ENCODE measurements around the gene UTS2R. TPM values are rescaled to one million over a fixed set of nuclear protein-coding genes. Genes with fewer than 3 reads are reported as not detected.

Gene UTS2R
- polyA plus RNA-seq, 1 donor (not counting 4 experiments of a cell fraction or from before 2014, with no cell fraction given) = not detected

- dilution Hi-C loops (cut with MboI; ENCODE audit: extremely low pct_ligation_motif_present, low sequenced_read_pairs) = no loop called here
- Histone ChIP-seq H2AFZ (ENCODE audit: control insufficient read depth, low read length) (no peak overlapping the region), H3K4me3 (ENCODE audit: control insufficient read depth in 2 of 3, extremely low read depth in 1 of 3, insufficient read depth in 2 of 3, low read depth in 1 of 3, low read length in 3 of 3) (no peak overlapping the region), H3K27ac (ENCODE audit: control insufficient read depth, insufficient read depth, low read length) (no peak overlapping the region), H3K4me1 (ENCODE audit: control insufficient read depth, extremely low read depth, insufficient read depth, low read length) (no peaks in the 10 kb centered on the region), H3K9me1 (ENCODE audit: control insufficient read depth, extremely low read depth, insufficient read depth, low read length) (no peaks in the 10 kb centered on the region), H3K79me2 (ENCODE audit: control insufficient read depth, insufficient read depth, low read length) (no peaks in the 10 kb centered on the region), H3K27me3 (ENCODE audit: control insufficient read depth, extremely low read depth, insufficient read depth, low read length) (peaks cover 22% of the 10 kb centered on the region), H3K9ac (ENCODE audit: control insufficient read depth, extremely low read depth, insufficient read depth, low read length) (no peak overlapping the region), H4K20me1 (ENCODE audit: control insufficient read depth, extremely low read depth, insufficient read depth, low read length) (no peaks in the 10 kb centered on the region), H3K4me2 (ENCODE audit: control insufficient read depth, extremely low read depth, insufficient read depth, low read depth, low read length) (no peak overlapping the region), H3K36me3 (ENCODE audit: control insufficient read depth in 2 of 2, extremely low read depth in 1 of 2, insufficient read depth in 2 of 2, low read length in 2 of 2) (peaks cover 0 to 3% of the 10 kb centered on the region in 2 experiments), H3K9me3 (ENCODE audit: control insufficient read depth, low read depth, low read length) (no peaks in the 10 kb centered on the region)
- FAIRE-seq = no peak
- DNase-seq (ENCODE audit: low read depth, low spot score) = no peak
- no peak for TF ChIP-seq EZH2 (IDR thresholded peaks at IDR 0.05; ENCODE audit: low read length)
- TF ChIP-seq CTCF (optimal IDR thresholded peaks at IDR 0.05 in 1 of 3, IDR thresholded peaks at IDR 0.05 in 1 of 3, conservative IDR thresholded peaks at IDR 0.05 in 1 of 3; ENCODE audit: extremely low read depth in 1 of 3, insufficient read depth in 2 of 3, low read length in 3 of 3) = no peak
Observed at GRCh38 chr17:82390860-82391435, 19.4 kb downstream of the UTS2R start.

DNA sequence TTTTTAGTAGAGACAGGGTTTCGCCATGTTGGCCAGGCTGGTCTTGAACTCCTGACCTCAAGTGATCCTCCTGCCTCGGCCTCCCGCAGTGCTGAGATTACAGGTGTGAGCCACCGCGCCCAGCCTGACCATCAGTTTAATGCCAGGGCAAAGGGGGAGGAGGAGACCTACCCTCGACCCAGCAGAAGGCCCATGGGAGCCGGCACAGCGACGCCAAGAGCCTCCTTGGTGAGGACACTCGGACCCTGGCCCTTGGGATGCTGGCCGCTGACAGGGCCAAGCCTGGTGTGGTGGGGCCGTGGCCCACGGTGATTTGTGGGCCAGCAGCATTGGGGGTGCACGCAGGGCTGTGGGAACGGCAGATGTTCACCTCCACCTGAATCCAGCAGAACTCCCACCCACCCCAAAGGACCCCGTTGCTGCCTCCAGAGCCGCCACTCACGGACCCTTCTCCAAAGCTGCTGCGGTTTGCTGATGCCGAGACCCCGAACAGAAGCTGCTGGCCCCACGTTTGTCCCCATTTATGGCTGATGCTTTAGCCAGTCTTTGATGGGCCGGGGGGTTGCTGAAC lies 20.0 kb downstream of the UTS2R start:
- Histone ChIP-seq H4K20me1 (ENCODE audit: control insufficient read depth, extremely low read depth, insufficient read depth, low read length) (no peaks in the 10 kb centered on the region), H2AFZ (ENCODE audit: control insufficient read depth, low read length) (no peak overlapping the region), H3K4me2 (ENCODE audit: control insufficient read depth, extremely low read depth, insufficient read depth, low read depth, low read length) (no peak overlapping the region), H3K79me2 (ENCODE audit: control insufficient read depth, insufficient read depth, low read length) (no peaks in the 10 kb centered on the region), H3K4me3 (ENCODE audit: control insufficient read depth in 2 of 3, extremely low read depth in 1 of 3, insufficient read depth in 2 of 3, low read depth in 1 of 3, low read length in 3 of 3) (no peak overlapping the region), H3K9ac (ENCODE audit: control insufficient read depth, extremely low read depth, insufficient read depth, low read length) (no peak overlapping the region), H3K4me1 (ENCODE audit: control insufficient read depth, extremely low read depth, insufficient read depth, low read length) (no peaks in the 10 kb centered on the region), H3K27ac (ENCODE audit: control insufficient read depth, insufficient read depth, low read length) (no peak overlapping the region), H3K27me3 (ENCODE audit: control insufficient read depth, extremely low read depth, insufficient read depth, low read length) (peaks cover 16% of the 10 kb centered on the region), H3K9me3 (ENCODE audit: control insufficient read depth, low read depth, low read length) (no peaks in the 10 kb centered on the region), H3K36me3 (ENCODE audit: control insufficient read depth in 2 of 2, extremely low read depth in 1 of 2, insufficient read depth in 2 of 2, low read length in 2 of 2) (peaks cover 0 to 3% of the 10 kb centered on the region in 2 experiments), H3K9me1 (ENCODE audit: control insufficient read depth, extremely low read depth, insufficient read depth, low read length) (no peaks in the 10 kb centered on the region)
- DNase-seq (ENCODE audit: low read depth, low spot score) (no peak), FAIRE-seq (no peak)
- dilution Hi-C loops (cut with MboI; ENCODE audit: extremely low pct_ligation_motif_present, low sequenced_read_pairs) = no loop called here
- TF ChIP-seq EZH2 (IDR thresholded peaks at IDR 0.05; ENCODE audit: low read length) (no peak), CTCF (optimal IDR thresholded peaks at IDR 0.05 in 1 of 3, IDR thresholded peaks at IDR 0.05 in 1 of 3, conservative IDR thresholded peaks at IDR 0.05 in 1 of 3; ENCODE audit: extremely low read depth in 1 of 3, insufficient read depth in 2 of 3, low read length in 3 of 3) (no peak)
